ENCODE measurements around the gene CTSA.
"Not testable (repeated sequence)": the region's sequence is repeated elsewhere in the genome, so short reads cannot be mapped to it uniquely, and the experiment has no call there.

CTSA gene

GRCh38 chr20:45926731-45927070, 35.6 kb downstream of the CTSA start:
- no peak for DNase-seq (ENCODE audit: low read depth)
- TF ChIP-seq, protein P1, sequence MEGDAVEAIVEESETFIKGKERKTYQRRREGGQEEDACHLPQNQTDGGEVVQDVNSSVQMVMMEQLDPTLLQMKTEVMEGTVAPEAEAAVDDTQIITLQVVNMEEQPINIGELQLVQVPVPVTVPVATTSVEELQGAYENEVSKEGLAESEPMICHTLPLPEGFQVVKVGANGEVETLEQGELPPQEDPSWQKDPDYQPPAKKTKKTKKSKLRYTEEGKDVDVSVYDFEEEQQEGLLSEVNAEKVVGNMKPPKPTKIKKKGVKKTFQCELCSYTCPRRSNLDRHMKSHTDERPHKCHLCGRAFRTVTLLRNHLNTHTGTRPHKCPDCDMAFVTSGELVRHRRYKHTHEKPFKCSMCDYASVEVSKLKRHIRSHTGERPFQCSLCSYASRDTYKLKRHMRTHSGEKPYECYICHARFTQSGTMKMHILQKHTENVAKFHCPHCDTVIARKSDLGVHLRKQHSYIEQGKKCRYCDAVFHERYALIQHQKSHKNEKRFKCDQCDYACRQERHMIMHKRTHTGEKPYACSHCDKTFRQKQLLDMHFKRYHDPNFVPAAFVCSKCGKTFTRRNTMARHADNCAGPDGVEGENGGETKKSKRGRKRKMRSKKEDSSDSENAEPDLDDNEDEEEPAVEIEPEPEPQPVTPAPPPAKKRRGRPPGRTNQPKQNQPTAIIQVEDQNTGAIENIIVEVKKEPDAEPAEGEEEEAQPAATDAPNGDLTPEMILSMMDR (conservative IDR thresholded peaks at IDR 0.05; ENCODE audit: low read depth, low read length) = no peak
- no peak overlapping the region for H3K4me3 ChIP-seq (ENCODE audit: low read length)

GRCh38 chr20:45927071-45927878, 36.1 kb downstream of the CTSA start:
- DNase-seq (ENCODE audit: low read depth) = no peak
- TF ChIP-seq, protein P1 (conservative IDR thresholded peaks at IDR 0.05; ENCODE audit: low read depth, low read length) = no peak
- H3K4me3 ChIP-seq (ENCODE audit: low read length) = no peak overlapping the region

DNA sequence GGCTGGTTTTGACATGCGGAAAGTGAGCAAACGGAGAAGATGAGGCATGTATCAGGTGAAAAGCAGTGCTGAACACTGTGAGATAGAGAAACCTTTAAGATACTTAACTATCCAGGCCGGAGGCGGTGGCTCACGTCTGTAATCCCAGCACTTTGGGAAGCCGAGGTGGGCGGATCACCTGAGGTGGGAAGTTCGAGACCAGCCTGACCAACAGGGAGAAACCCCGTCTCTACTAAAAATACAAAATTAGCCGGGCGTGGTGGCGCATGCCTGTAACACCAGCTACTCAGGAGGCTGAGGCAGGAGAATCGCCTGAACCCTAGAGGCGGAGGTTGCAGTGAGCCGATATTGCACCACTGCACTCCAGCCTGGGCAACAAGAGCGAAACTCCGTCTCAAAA, 40.5 kb downstream of the CTSA start:
- H3K4me3 ChIP-seq (ENCODE audit: low read length); DNase-seq (ENCODE audit: low read depth): not testable (repeated sequence)

GRCh38 chr20:45933266-45934045, 42.3 kb downstream of the CTSA start:
- DNase-seq (ENCODE audit: low read depth) = no peak
- TF ChIP-seq, protein P1 (conservative IDR thresholded peaks at IDR 0.05; ENCODE audit: low read depth, low read length) = peak; percentile 42
- peak overlapping the region; percentile 90 for H3K4me3 ChIP-seq (ENCODE audit: low read length)

GRCh38 chr20:45934046-45934585, 43.0 kb downstream of the CTSA start:
- no peak for DNase-seq (ENCODE audit: low read depth)
- H3K4me3 ChIP-seq (ENCODE audit: low read length) = peak overlapping the region; percentile 90
- TF ChIP-seq, protein P1 (conservative IDR thresholded peaks at IDR 0.05; ENCODE audit: low read depth, low read length) = no peak

DNA sequence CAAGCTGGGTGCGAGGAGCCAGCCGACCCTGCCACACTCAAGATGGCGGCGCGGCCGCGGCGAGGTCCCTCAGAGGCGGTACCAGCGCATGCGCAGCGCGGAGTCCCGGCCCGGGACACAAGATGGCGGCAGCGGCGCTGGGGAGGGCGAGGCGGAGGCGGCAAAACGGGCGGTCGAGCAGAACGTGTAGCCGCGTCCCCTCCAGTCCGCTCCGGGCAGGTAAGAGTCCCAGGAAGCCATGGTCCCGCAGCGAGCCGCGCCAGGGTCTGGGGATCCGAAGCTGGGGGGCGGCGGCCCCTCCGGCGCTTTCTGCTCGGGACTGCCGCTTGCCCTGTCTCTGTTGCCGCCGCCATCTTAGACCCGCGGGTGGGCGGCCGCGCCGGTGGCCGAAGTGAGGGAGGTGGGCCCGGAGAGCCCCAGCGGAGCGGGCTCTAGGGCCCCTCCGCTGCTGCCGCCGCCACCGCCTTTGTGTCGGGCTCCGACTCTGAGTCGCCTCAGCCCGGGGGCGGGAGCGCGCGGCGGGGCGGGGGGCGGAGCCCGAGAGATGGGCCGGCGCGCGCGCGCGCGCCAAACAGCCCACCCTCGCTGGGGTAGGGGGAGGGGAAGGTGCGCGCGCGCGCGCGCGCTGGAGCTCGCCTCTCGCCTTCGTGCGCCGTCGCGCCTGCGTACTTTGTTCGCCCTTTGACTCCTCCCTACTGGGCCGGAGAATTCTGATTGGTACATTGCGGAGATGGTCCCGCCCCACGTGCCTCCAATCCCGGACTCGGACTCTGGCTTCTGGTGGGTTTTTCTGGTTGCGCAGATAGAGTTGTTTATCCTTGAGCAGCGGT, 43.7 kb downstream of the CTSA start, which contains the start of gene PCIF1:
Gene PCIF1, plus strand, starts transcription at position 98 of the 830 bp plus-strand sequence. CDS start 4,317 bp downstream, outside the sequence.
- DNase-seq (ENCODE audit: low read depth) = peak; percentile 88
- H3K4me3 ChIP-seq (ENCODE audit: low read length) = peak within 1 kb of the TSS; percentile 90
- TF ChIP-seq, protein P1 (conservative IDR thresholded peaks at IDR 0.05; ENCODE audit: low read depth, low read length) = no peak
